ENCODE data around the gene LURAP1L. TPM values are rescaled to one million over a fixed set of nuclear protein-coding genes. Genes with fewer than 3 reads are reported as not detected.

The LURAP1L gene
- total and polyA plus RNA-seq, 9 of the 15 experiments (the other 6 are each of a cell fraction or from before 2014, with no cell fraction given) = 0.06 to 0.28 (median 0.07) TPM; not detected in 4

DNA sequence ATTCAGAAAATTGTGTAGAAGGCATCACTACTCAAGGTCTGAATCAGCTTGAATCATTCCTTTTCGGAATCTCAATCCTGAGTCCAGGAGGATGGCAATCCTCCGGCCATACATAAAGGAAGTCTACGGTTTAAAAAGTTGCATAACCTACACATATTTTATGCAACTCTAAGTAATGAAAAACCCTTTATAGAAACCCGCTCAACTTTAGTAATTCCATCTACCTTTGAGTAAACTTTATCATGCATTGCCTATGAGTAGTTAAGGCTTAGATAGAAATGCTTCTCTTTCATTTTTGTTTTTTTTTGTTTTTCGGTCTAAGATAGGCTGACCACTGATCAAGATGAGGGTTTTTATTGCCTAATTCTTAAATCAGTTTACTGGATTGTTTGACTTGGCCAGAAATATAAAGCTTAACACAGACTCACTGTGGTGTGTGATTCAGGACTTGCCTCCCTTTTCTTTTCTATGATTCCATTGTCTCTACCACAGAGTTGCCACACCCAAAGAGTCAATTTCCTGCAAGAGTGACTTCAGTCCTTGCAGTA, 85.0 kb downstream of the LURAP1L start:
- no peaks in the 10 kb centered on the region for H3K36me3 ChIP-seq (ENCODE audit: control insufficient read depth, insufficient read depth, low read length)
- FAIRE-seq = no peak
- no peaks in the 10 kb centered on the region for H3K9me1 ChIP-seq (ENCODE audit: control insufficient read depth, insufficient read depth, low read length)
- no peak overlapping the region for H2AFZ ChIP-seq (ENCODE audit: low read depth, low read length)
- H3K27ac ChIP-seq (ENCODE audit: extremely low read depth, low read depth, low read length) = no peak overlapping the region
- WGBS (ENCODE audit: insufficient coverage, low coverage, missing lambda C conversion rate) = 3% methylated on average over 5 of the region's 5 CpGs
- H3K79me2 ChIP-seq (ENCODE audit: control insufficient read depth, insufficient read depth, low read length) = no peaks in the 10 kb centered on the region
- no peak overlapping the region for H3K4me3 ChIP-seq
- intact Hi-C loops (cut with micrococcal nuclease) (no loop called here), in situ Hi-C loops (cut with MboI) (no loop called here)
- POLR2A ChIA-PET = no interaction called here
- TF ChIP-seq ZNF436 (CRISPR knock-in tag; IDR thresholded peaks at IDR 0.05) (no peak), ZNF384 (IDR thresholded peaks at IDR 0.05; ENCODE audit: low read depth, low read length) (no peak), SREBF1 (IDR thresholded peaks at IDR 0.05; ENCODE audit: borderline replicate concordance, low read depth, low read length) (no peak), MCM2 (IDR thresholded peaks at IDR 0.05; ENCODE audit: low read depth) (no peak), XRCC5 (IDR thresholded peaks at IDR 0.05; ENCODE audit: low read depth, low read length) (no peak), FOXK1 (CRISPR knock-in tag; IDR thresholded peaks at IDR 0.05; ENCODE audit: borderline replicate concordance) (no peak), PTTG1 (tag; IDR thresholded peaks at IDR 0.05; ENCODE audit: low read depth) (no peak), ZNF134 (CRISPR knock-in tag; conservative IDR thresholded peaks at IDR 0.05) (no peak), PHF20 (IDR thresholded peaks at IDR 0.05; ENCODE audit: partially characterized antibody) (no peak), MXI1 (IDR thresholded peaks at IDR 0.05; ENCODE audit: low read depth, low read length) (no peak), HDAC2 (IDR thresholded peaks at IDR 0.05) (no peak), ZBTB7A (IDR thresholded peaks at IDR 0.05; ENCODE audit: borderline replicate concordance, control insufficient read depth, low read depth, low read length) (no peak)
- TF ChIP-seq, protein P1, sequence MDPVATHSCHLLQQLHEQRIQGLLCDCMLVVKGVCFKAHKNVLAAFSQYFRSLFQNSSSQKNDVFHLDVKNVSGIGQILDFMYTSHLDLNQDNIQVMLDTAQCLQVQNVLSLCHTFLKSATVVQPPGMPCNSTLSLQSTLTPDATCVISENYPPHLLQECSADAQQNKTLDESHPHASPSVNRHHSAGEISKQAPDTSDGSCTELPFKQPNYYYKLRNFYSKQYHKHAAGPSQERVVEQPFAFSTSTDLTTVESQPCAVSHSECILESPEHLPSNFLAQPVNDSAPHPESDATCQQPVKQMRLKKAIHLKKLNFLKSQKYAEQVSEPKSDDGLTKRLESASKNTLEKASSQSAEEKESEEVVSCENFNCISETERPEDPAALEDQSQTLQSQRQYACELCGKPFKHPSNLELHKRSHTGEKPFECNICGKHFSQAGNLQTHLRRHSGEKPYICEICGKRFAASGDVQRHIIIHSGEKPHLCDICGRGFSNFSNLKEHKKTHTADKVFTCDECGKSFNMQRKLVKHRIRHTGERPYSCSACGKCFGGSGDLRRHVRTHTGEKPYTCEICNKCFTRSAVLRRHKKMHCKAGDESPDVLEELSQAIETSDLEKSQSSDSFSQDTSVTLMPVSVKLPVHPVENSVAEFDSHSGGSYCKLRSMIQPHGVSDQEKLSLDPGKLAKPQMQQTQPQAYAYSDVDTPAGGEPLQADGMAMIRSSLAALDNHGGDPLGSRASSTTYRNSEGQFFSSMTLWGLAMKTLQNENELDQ (CRISPR knock-in tag; IDR thresholded peaks at IDR 0.05; ENCODE audit: borderline replicate concordance) = no peak
- no peaks in the 10 kb centered on the region for H4K20me1 ChIP-seq (replicated peaks; ENCODE audit: control insufficient read depth, insufficient read depth, low read length)
- DNase-seq (ENCODE audit: extremely low read depth in 1 of 4, low spot score in 3 of 4) = no peak
- CTCF ChIA-PET (ENCODE audit: low intra/inter-chr PET ratio) = no interaction called here
- H3K9me3 ChIP-seq (replicated peaks; ENCODE audit: control insufficient read depth, insufficient read depth, low read depth, low read length) = no peaks in the 10 kb centered on the region
- no TSS peak for BruUV-seq (replicated peaks)
- H3K27me3 ChIP-seq (ENCODE audit: control insufficient read depth in 2 of 2, insufficient read depth in 2 of 2, low read length in 2 of 2) = no peaks in the 10 kb centered on the region
- no peaks in the 10 kb centered on the region for H3K4me1 ChIP-seq (replicated peaks in 1 of 2; ENCODE audit: control insufficient read depth in 2 of 2, insufficient read depth in 2 of 2, low read length in 2 of 2)
- ATAC-seq = no peak
- no peak overlapping the region for H3K9ac ChIP-seq (ENCODE audit: insufficient read depth in 1 of 2, low read depth in 2 of 2, low read length in 2 of 2)
- H3K4me2 ChIP-seq (ENCODE audit: insufficient read depth, low read length) = no peak overlapping the region
